ENCODE measurements around the gene RNU2-63P.
"Not testable (repeated sequence)": the region's sequence is repeated elsewhere in the genome, so short reads cannot be mapped to it uniquely, and the experiment has no call there.

RNU2-63P gene

GRCh38 chr2:88016086-88016959 lies at the start of gene RNU2-63P:
Gene RNU2-63P (minus strand): TSS chr2:88016547.
- peak; percentile 86 for DNase-seq (ENCODE audit: low spot score)

DNA sequence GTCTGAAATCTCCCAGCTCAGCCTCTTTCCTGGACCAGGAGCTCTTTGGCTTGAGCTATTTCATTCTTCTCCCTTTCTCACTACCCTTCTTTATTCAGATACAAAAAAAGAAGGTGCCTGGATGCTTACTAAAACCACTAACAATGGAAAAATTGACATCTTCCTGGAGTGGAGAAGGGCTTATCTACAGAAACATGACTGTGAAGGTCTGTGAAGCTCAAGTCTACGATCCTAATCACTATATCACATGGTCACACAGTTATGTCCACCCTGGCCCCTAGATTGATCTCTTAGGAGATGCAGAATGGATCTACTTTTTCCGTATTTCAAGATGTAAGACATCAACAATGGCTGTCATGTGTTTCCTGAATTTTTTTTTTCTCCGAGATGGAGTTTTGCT lies 44.9 kb upstream of the RNU2-63P start:
- no peak for DNase-seq (ENCODE audit: low spot score)

- no peak for DNase-seq (ENCODE audit: low spot score)
Measured at GRCh38 chr2:88060907-88061275, 44.5 kb upstream of the RNU2-63P start.

DNA sequence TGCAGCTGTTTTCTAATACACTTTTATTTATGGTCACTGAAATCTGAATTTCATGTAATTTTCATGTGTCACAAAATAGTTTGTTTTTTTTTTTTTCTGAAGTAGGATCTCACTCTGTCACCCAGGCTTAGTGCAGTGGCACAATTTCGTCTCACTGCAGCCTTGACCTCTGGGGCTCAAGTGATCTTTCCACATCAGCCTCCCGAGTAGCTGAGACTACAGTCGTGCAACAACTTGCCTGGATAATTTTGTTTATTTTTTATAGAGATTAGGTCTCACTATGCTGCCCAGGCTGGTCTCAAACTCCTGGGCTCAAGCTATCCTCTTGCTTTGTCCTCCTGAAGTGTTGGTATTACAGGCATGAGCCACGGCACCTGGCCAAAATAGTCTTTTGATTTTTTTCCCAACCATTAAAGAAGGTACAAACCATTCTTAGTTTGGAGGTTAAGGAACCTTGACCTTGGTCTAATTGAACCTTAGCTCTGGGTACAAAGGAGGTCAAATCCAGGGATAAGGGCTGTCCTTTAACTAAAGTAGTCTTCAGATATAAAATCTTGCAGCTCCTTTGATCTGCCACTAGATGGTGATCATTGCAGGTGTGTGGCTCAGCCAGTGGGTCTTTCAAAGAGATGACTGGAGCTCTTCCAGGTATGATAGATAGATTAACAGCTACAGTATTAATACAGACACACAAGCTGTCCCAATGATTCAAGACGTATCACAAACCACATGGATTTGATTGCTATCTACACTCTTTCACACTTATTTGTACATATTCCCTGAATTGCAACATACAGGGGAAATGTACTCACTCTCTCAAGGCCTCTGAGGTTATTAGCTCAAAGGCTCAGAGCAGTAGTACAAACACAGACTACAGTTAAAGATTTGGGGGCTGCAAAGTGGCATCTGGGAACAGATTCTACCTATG lies 43.9 kb upstream of the RNU2-63P start:
- peak; percentile 69 for DNase-seq (ENCODE audit: low spot score)

DNA sequence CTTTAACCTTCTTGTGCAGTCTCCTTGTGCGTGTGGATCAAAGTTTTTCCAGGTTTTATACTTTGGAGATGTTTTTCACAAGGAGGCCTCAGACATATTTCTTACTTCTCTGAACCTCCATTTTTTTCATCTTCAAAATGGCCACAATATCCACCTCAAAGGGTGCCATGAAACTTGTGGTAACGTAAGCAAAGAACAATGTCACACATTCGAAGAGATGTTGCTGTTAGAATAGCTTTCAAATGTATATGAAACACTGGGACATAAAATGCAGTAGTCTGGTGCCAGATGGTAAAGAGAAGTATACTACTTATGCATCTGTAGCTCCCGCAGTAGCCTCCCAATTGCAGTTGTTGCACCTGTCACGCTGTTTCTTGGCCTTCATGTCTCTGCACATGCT lies 41.8 kb upstream of the RNU2-63P start:
- DNase-seq (ENCODE audit: low spot score) = no peak

DNA sequence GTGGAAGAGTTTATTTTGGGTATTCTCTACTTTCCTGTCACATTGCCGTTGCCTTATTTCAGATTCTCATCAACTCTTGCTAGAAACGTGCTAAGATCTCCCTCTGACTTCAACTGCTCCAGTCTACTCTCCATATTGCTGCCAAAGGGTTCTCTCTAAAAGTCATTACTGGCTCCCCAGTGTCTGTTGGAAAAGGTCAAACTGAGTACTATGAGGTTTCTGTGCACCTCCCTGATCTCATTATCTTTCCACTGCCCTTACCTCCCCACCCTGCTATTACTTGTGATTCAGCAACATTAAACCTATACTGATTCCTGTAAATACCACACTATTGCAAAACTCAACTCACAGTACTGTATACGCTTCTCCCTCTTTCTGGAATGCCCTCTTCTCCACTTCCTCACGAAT lies 41.1 kb upstream of the RNU2-63P start:
- no peak for DNase-seq (ENCODE audit: low spot score)

DNA sequence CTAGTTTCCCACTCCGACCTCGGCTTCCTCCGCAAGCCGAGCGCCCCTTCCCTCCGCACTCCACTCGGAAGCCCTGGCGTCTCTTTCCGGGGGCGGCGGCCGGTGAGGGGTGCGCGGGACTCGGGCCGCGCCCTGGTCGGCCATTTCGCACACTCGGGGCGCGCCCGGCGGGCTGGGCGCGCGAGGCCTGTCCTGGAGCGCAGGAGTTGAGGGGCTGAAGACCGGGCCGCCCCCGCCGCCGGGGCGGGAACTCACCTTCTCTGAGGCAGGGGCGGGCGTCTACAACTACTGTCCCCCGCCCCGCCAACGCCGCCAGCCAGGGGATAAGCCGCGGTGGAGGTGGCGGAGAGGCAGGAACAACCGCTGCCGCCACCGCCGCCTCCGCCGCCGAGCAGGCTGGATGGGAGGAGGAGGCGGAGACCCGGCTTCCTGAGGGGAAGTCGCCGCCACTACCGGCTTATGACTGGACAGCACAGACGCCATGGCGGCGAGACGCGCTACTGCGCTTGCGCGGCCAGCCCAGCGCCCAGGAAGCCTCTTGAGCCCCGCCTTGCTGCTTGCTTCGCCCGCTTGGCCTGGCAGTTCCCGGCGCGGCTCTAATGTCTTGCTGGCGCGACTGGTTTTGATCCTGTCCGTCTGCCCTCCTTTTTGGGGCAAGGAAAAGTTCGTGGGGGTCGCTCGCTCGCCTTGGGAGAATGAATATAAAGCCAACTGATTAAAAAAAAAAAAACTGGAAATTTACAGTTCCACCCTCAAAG lies 39.2 kb upstream of the RNU2-63P start, which contains the start of gene KRCC1:
Gene KRCC1, minus strand, starts transcription at position 413 of the 758 bp plus-strand sequence. CDS start 27,220 bp downstream, outside the sequence.
- DNase-seq (ENCODE audit: low spot score) = peak; percentile 98

GRCh38 chr2:88054782-88055370 lies 38.5 kb upstream of the RNU2-63P start:
- peak; percentile 26 for DNase-seq (ENCODE audit: low spot score)

GRCh38 chr2:88053934-88054781 lies 37.8 kb upstream of the RNU2-63P start:
- no peak for DNase-seq (ENCODE audit: low spot score)

DNA sequence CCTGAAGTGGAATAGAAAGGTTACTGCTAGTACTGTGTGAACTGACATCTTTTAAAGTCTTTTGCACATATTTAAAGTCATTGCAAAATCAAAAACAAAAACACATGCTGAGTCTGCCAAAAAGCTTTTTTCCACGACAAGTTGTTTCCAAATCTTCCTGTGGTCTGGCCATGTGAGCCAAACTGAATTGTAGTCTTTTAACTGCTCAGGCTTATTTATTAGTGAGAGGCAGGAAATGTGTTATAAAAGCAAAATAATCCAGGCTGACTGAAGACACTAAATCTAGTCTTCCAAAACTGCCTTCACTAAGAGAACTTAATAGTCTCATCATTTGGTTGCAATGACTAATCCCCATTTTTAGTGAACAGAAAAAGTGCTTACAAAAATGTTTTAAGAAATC lies 36.9 kb upstream of the RNU2-63P start:
- peak; percentile 20 for DNase-seq (ENCODE audit: low spot score)

DNA sequence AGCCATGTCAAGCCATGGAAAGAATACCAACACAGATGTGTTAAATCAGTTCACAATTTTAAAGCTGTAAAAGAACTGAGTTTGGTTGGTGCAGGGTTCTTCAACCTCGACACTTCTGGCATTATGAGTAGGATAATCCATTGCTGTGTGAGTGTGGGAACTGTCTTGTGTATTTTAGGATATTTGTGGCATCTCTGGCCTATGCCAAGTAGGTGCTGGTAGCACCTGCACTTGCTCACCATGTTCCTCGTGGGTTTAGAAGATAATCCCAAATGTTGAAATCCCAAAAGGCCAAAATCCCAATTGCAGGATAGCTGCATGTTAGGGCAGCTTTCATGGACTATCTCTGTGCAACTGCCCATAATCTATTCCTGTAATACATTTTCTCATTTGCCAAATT lies 35.4 kb upstream of the RNU2-63P start:
- no peak for DNase-seq (ENCODE audit: low spot score)

DNA sequence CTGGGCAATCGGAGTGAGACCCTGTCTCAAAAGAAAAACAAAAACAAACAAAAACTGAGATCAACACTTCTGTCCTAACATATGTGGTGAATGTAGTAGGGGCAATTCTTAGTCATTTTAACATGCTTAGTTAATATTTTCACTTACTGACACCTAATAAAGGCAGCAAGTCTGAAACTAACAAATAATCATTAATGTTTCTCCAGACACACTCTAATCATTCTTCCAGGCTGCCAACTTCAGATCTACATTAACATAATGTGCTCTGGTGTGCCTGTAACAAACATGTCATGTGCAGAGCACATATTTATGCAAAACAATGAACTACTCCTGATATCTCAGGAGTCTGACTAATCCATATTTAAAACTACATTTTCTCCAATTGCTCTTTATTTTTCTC lies 33.3 kb upstream of the RNU2-63P start:
- DNase-seq (ENCODE audit: low spot score) = no peak

- DNase-seq (ENCODE audit: low spot score) = no peak
Measured at GRCh38 chr2:88048541-88048940, 32.2 kb upstream of the RNU2-63P start.

DNA sequence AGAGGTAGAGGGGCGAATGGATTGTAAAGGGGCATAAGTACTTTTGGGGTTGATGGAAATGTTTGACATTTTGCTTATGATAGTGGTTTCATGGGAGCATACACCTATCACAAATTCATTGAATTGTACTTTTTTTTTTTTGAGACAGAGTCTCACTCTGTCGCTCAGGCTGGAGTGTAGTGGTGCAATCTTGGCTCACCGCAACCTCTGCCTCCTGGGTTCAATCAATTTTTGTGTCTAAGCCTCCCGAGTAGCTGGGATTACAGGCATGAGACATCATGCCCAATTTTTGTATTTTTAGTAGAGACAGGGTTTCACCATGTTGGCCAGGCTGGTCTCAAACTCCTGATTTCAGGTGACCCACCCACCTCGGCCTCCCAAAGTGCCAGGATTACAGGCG lies 29.2 kb upstream of the RNU2-63P start:
- DNase-seq (ENCODE audit: low spot score) = not testable (repeated sequence)

DNA sequence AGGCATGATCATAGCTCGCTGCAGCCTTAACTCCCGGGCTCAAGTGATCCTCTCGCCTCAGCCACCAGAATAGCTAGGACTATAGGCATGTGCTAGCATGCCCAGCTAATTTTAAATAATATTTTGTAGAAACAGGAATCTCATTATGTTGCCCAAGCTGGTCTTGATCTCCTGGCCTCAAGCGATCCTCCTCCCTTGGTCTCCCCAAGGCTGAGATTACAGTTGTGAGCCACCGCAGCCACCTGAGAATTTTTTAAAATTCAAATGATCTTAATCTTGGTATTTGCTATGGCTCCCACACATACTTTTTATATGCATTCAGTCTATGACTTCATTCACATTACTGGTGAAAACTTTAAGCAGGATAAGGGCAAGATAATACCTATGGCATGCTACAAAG lies 26.1 kb upstream of the RNU2-63P start:
- DNase-seq (ENCODE audit: low spot score) = no peak

GRCh38 chr2:88038263-88039105 lies 22.1 kb upstream of the RNU2-63P start:
- DNase-seq (ENCODE audit: low spot score) = no peak

GRCh38 chr2:88036606-88037005 lies 20.3 kb upstream of the RNU2-63P start:
- no peak for DNase-seq (ENCODE audit: low spot score)

DNA sequence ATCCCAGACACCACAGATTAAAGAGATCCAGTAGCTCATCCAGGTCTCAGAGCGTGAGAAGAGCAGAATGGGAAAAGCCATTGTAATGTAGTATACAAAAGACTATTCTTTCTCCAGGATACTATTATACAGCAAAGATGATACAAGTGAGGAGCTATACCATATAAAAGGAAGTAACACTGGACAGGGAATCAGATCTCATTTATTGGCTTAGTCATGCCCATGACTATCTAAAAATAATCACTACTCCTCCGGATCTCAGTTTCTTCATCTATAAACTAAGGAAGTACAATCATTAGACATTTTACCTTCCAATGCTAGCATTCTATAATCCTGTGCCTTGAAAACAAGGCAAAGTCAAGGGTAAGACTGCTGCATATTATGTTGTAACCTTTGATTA lies 19.8 kb upstream of the RNU2-63P start:
- no peak for DNase-seq (ENCODE audit: low spot score)

DNA sequence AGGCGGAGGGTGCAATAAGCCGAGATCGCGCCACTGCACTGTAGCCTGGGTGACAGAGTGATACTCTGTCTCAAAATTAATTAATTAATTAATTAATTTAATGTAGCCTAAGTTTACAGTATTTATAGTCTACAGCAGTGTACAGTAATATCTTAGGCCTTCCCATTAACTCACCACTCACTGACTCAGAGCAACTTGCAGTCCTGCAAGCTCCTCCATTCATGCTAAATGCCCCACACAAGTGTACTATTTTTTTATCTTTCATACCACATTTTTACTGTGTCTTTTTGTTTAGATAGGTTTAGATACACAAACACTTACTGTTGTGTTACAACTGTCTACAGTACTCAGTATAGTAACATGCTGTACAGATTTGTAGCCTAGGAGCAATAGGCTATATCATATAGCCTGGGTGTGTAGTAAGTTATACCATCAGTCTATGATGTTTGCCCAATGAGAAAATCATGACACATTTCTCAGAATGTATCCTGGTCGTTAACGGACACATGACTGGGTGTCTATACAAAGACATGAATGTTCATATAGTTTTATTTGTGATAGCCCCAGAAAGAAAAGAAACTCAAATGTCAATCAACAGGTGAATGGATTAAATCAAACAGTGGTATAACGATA lies 15.8 kb upstream of the RNU2-63P start:
- DNase-seq (ENCODE audit: low spot score) = no peak
